ENCODE results near the gene ITGA11. TPM values are rescaled to one million over a fixed set of nuclear protein-coding genes. Genes with fewer than 3 reads are reported as not detected.

The ITGA11 gene
- total and polyA plus RNA-seq, 2 donors (not counting 1 experiment from before 2014, with no cell fraction given): not detected

- Mint-ChIP-seq H3K27ac (no peak overlapping the region), H3K4me3 (no peak overlapping the region), H3K9me3 (ENCODE audit: insufficient read depth) (no peaks in the 10 kb centered on the region), H3K4me1 (peaks cover 3% of the 10 kb centered on the region), H3K27me3 (peaks cover 5% of the 10 kb centered on the region)
- Histone ChIP-seq H3K36me3 (replicated peaks in 1 of 2; ENCODE audit: control extremely low read depth in 1 of 2, control insufficient read depth in 1 of 2, extremely low read depth in 1 of 2, insufficient read depth in 2 of 2, low read length in 1 of 2) (no peaks in the 10 kb centered on the region), H4K20me1 (ENCODE audit: control insufficient read depth, insufficient read depth, low read length, poor library complexity, severe bottlenecking) (no peaks in the 10 kb centered on the region), H3K27ac (ENCODE audit: low read length in 2 of 2) (no peak overlapping the region), H3K4me1 (ENCODE audit: control insufficient read depth in 2 of 2, insufficient read depth in 2 of 2, low read length in 2 of 2) (peaks cover 3 to 5% of the 10 kb centered on the region in 2 donors), H3K4me3 (ENCODE audit: control extremely low read depth in 1 of 5, extremely low read depth in 1 of 5, insufficient read depth in 1 of 5, low read depth in 2 of 5, low read length in 4 of 5) (no peak overlapping the region), H3K9me3 (ENCODE audit: control extremely low read depth in 1 of 3, control insufficient read depth in 2 of 3, insufficient read depth in 1 of 3, low read length in 2 of 3) (peaks cover 0 to 3% (median 0%) of the 10 kb centered on the region in 3 donors), H3K9ac (ENCODE audit: low read length) (no peak overlapping the region), H3K4me2 (replicated peaks; ENCODE audit: low read depth, low read length, poor library complexity, severe bottlenecking) (no peak overlapping the region), H3K79me2 (ENCODE audit: control insufficient read depth, insufficient read depth, low read length) (no peaks in the 10 kb centered on the region), H2AFZ (ENCODE audit: insufficient read depth, low read depth, low read length, poor library complexity, severe bottlenecking) (no peak overlapping the region), H3K27me3 (replicated peaks in 1 of 4; ENCODE audit: control extremely low read depth in 1 of 4, control insufficient read depth in 3 of 4, insufficient read depth in 4 of 4, low read length in 3 of 4) (peaks cover 0 to 4% (median 3%) of the 10 kb centered on the region in 4 experiments)
- intact Hi-C loops (cut with micrococcal nuclease): no loop called here
- POLR2A ChIA-PET: no interaction called here
- ATAC-seq (ENCODE audit: low read depth) (no peak), DNase-seq (no peak)
- CTCF ChIA-PET: interaction anchor here (0.6 to 6.2 kb wide), 3 partner anchors 78 to 1055 kb away, joined by 3 to 31 read pairs (median 5); no protein-coding TSS in a partner anchor
- WGBS (ENCODE audit: insufficient coverage): 94% methylated on average over 7 of the region's 9 CpGs
- TF ChIP-seq CTCF (IDR thresholded peaks at IDR 0.05): no peak
- no peak for TF ChIP-seq EZH2 (IDR thresholded peaks at IDR 0.05; ENCODE audit: borderline replicate concordance, insufficient read depth, low read depth, low read length, poor library complexity, severe bottlenecking)
These were observed 47.3 kb downstream of the ITGA11 start for GRCh38 chr15:68384451-68385239.
